ENCODE measurements around the gene MCM5.

The MCM5 gene

DNA sequence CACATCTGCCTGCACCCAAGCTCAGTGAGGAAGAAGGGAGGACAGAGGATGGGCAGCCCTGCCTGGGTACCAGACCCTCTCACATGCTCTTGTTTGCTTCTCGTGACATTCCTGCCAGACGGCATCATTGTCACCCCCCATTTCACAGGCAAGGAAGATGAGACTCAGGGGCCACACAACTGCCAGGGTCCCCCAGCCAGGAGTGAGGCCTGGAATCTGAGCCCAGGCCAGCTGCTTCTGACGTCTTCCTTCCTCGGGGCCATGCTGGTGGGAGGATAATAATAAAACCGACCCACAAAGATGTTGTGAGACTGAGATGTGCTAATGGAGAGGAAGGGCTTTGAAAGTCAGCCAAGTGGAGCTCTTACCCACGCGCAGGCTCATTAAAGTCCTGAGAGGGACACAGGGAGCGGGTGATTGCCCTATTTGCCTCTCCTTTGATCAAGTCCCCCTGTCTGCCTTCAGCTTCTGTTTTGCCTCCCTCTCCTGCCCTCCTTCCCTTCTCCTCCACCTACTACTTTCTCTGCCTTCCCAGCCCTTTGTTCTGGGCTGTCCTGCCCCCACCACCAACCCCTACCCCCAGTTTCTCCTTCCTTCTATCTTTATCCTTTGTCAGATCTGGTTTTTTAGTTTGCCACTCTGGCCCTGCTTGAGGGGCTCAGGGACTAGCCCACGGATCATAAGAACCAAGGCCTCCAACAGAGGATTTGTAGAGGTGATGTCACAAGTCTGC, 62.7 kb downstream of the MCM5 start:
- Histone ChIP-seq H2AFZ (no peak overlapping the region), H3K36me3 (ENCODE audit: control insufficient read depth, insufficient read depth, low read length) (no peaks in the 10 kb centered on the region), H3K4me2 (ENCODE audit: low read length) (no peak overlapping the region), H3K27me3 (ENCODE audit: control insufficient read depth, insufficient read depth, low read length) (no peaks in the 10 kb centered on the region), H3K4me1 (no peaks in the 10 kb centered on the region), H3K4me3 (ENCODE audit: low read depth, low read length) (no peak overlapping the region), H3K9ac (no peak overlapping the region), H3K9me3 (ENCODE audit: control insufficient read depth, low read length) (no peaks in the 10 kb centered on the region), H3K79me2 (no peaks in the 10 kb centered on the region), H3K27ac (no peak overlapping the region)
- TF ChIP-seq, protein P1, sequence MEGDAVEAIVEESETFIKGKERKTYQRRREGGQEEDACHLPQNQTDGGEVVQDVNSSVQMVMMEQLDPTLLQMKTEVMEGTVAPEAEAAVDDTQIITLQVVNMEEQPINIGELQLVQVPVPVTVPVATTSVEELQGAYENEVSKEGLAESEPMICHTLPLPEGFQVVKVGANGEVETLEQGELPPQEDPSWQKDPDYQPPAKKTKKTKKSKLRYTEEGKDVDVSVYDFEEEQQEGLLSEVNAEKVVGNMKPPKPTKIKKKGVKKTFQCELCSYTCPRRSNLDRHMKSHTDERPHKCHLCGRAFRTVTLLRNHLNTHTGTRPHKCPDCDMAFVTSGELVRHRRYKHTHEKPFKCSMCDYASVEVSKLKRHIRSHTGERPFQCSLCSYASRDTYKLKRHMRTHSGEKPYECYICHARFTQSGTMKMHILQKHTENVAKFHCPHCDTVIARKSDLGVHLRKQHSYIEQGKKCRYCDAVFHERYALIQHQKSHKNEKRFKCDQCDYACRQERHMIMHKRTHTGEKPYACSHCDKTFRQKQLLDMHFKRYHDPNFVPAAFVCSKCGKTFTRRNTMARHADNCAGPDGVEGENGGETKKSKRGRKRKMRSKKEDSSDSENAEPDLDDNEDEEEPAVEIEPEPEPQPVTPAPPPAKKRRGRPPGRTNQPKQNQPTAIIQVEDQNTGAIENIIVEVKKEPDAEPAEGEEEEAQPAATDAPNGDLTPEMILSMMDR (IDR thresholded peaks at IDR 0.05) = no peak

DNA sequence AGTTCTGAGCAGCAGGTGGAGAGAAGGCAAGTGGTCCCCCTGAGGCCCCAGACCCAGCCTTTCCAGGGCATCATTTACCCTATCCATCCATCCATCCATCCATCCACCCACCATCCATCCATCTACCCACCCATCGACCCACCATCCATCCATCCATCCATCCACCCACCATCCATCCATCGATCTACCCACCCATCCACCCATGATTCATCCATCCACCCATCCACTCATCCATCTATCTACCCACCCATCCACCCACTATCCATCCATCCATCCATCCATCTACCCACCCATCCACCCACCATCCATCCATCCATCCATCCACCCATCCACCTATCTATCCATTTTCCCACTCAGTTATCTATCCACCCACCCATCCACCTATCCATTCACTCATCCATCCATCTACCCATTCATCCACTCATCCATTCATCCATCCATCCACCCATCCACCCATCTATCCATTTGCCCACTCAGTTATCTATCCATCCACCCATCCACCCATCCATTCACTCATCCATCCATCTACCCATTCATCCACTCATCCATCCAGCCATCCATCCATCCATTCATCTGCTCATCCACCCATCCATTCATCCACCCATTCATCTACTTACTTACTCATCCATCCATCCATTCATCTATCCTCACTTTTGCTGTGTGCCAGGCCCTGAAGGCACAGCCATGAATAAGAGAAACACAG, 63.4 kb downstream of the MCM5 start:
- H3K9ac ChIP-seq = no peak overlapping the region
- no peaks in the 10 kb centered on the region for H3K4me1 ChIP-seq
- H3K4me2 ChIP-seq (ENCODE audit: low read length) = no peak overlapping the region
- TF ChIP-seq, protein P1 (IDR thresholded peaks at IDR 0.05) = no peak
- no peaks in the 10 kb centered on the region for H3K36me3 ChIP-seq (ENCODE audit: control insufficient read depth, insufficient read depth, low read length)
- no peak overlapping the region for H3K27ac ChIP-seq
- H3K27me3 ChIP-seq (ENCODE audit: control insufficient read depth, insufficient read depth, low read length) = no peaks in the 10 kb centered on the region
- H3K4me3 ChIP-seq (ENCODE audit: low read depth, low read length) = no peak overlapping the region
- H3K79me2 ChIP-seq = no peaks in the 10 kb centered on the region
- H3K9me3 ChIP-seq (ENCODE audit: control insufficient read depth, low read length) = no peaks in the 10 kb centered on the region
- H2AFZ ChIP-seq = no peak overlapping the region

DNA sequence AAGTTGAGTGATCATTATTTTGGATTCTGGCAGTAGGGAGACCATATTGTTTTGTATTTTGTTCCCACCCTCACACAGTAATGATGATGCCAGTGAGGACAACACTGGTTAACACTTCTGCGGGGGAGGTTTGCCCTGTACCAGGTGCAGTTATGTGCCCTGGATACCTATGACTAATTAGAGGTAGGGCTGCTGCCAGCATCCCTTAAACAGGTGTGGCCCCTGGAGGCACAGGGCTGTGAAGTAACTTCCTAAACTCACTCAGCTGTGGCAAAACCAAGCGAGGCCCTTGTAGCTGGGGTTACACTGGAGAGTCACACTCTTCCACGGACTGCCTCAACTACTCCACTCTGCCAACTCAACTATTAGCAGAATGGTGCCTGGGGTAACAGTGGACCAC, 64.5 kb downstream of the MCM5 start:
- no peak overlapping the region for H3K4me3 ChIP-seq (ENCODE audit: low read depth, low read length)
- TF ChIP-seq, protein P1 (IDR thresholded peaks at IDR 0.05) = no peak

GRCh38 chr22:35465109-35465701, 65.3 kb downstream of the MCM5 start:
- Histone ChIP-seq H3K9me3 (ENCODE audit: control insufficient read depth, low read length) (no peaks in the 10 kb centered on the region), H3K36me3 (ENCODE audit: control insufficient read depth, insufficient read depth, low read length) (no peaks in the 10 kb centered on the region), H3K4me2 (ENCODE audit: low read length) (no peak overlapping the region), H3K9ac (no peak overlapping the region), H3K79me2 (no peaks in the 10 kb centered on the region), H3K4me3 (ENCODE audit: low read depth, low read length) (no peak overlapping the region), H3K4me1 (no peaks in the 10 kb centered on the region), H3K27ac (no peak overlapping the region), H2AFZ (no peak overlapping the region), H3K27me3 (ENCODE audit: control insufficient read depth, insufficient read depth, low read length) (no peaks in the 10 kb centered on the region)
- TF ChIP-seq, protein P1 (IDR thresholded peaks at IDR 0.05) = no peak

More for the DNA sequence above, 64.5 kb downstream of the MCM5 start:
- Histone ChIP-seq H3K27ac (no peak overlapping the region), H3K9ac (no peak overlapping the region), H3K9me3 (ENCODE audit: control insufficient read depth, low read length) (no peaks in the 10 kb centered on the region), H3K4me1 (no peaks in the 10 kb centered on the region), H2AFZ (no peak overlapping the region), H3K4me2 (ENCODE audit: low read length) (no peak overlapping the region), H3K36me3 (ENCODE audit: control insufficient read depth, insufficient read depth, low read length) (no peaks in the 10 kb centered on the region), H3K79me2 (no peaks in the 10 kb centered on the region), H3K27me3 (ENCODE audit: control insufficient read depth, insufficient read depth, low read length) (no peaks in the 10 kb centered on the region)

Measured in parathyroid adenoma (tissue), 2 donors.